Fibroblast of lung (primary cell): ENCODE measurements around the gene LDAH. TPM values are rescaled to one million over a fixed set of nuclear protein-coding genes. Genes with fewer than 3 reads are reported as not detected.

ENCODE experiments used
- DNase-seq, 2 donors: peaks; one replicate each; pipeline versions ENCODE4 v3.0.0 to v3.0.0-alpha.2; 2010; ENCODE audit warnings: low read depth in 2 of 2
- H2AFZ ChIP-seq: 2 replicates; pipeline ENCODE4 v1.5.1; 2012; ENCODE audit warnings: low read length, control low read depth, inconsistent platforms
- H3K27ac ChIP-seq: 2 replicates; pipeline ENCODE4 v1.5.1; 2011; ENCODE audit warnings: low read length, control low read depth; ENCODE audit not compliant: insufficient read depth
- H3K27me3 ChIP-seq: 2 replicates; pipeline ENCODE4 v1.5.1; 2011; ENCODE audit warnings: mild to moderate bottlenecking, low read length; ENCODE audit not compliant: control insufficient read depth, insufficient read depth
- H3K36me3 ChIP-seq: 2 replicates; pipeline ENCODE4 v1.5.1; 2011; ENCODE audit warnings: low read length; ENCODE audit not compliant: control insufficient read depth, insufficient read depth
- H3K4me1 ChIP-seq: 2 replicates; pipeline ENCODE4 v1.5.1; 2011; ENCODE audit warnings: low read length; ENCODE audit not compliant: control insufficient read depth, insufficient read depth; ENCODE audit errors: extremely low read depth
- H3K4me2 ChIP-seq: 2 replicates; pipeline ENCODE4 v1.5.1; 2011; ENCODE audit warnings: low read length, control low read depth; ENCODE audit not compliant: insufficient read depth; ENCODE audit errors: extremely low read depth
- H3K4me3 ChIP-seq, 4 experiments: fragments of 200-600 bp in 1 of 4; sonication (generic) in 1 of 4; replicated peaks in 1 of 4; 2 replicates each; pipeline ENCODE4 v1.5.1; 2011 to 2016; ENCODE audit warnings: low read length in 4 of 4, low read depth in 3 of 4, mild to moderate bottlenecking in 3 of 4, control low read depth in 2 of 4, inconsistent platforms in 1 of 4, mixed read lengths in 1 of 4; ENCODE audit not compliant: insufficient read depth in 1 of 4; ENCODE audit errors: control extremely low read depth in 1 of 4
- H3K79me2 ChIP-seq: 2 replicates; pipeline ENCODE4 v1.5.1; 2012; ENCODE audit warnings: mild to moderate bottlenecking, low read length, inconsistent platforms; ENCODE audit not compliant: control insufficient read depth, insufficient read depth
- H3K9ac ChIP-seq: 2 replicates; pipeline ENCODE4 v1.5.1; 2011; ENCODE audit warnings: mild to moderate bottlenecking, low read length, control low read depth; ENCODE audit not compliant: insufficient read depth
- H3K9me3 ChIP-seq: 2 replicates; pipeline ENCODE4 v1.5.1; 2012; ENCODE audit warnings: low read depth, low read length; ENCODE audit not compliant: control insufficient read depth, insufficient read depth
- H4K20me1 ChIP-seq: 2 replicates; pipeline ENCODE4 v1.5.1; 2011; ENCODE audit warnings: low read length; ENCODE audit not compliant: control insufficient read depth, insufficient read depth; ENCODE audit errors: extremely low read depth
- CTCF ChIP-seq, 2 donors: IDR thresholded peaks in 1 of 2; conservative IDR thresholded peaks in 1 of 2; 1 replicate in 1 of 2; 2 replicates in 1 of 2; pipeline ENCODE4 v1.5.1; 2011 to 2012; ENCODE audit warnings: low read length in 2 of 2, control low read depth in 1 of 2, inconsistent platforms in 1 of 2, low read depth in 1 of 2, mild to moderate bottlenecking in 1 of 2
- EZH2 ChIP-seq: IDR thresholded peaks from 2 replicates; pipeline ENCODE4 v1.5.1; 2012; ENCODE audit warnings: low read length, control low read depth, mild to moderate bottlenecking; ENCODE audit errors: missing control alignments
- polyA plus RNA-seq, 2 donors: library from polyadenylated mRNA; depleted of rRNA in 1 of 2; stranded (reverse) in 1 of 2; unstranded in 1 of 2; fragments of >200 nt; gene quantifications; 2 replicates each; pipeline ENCODE4 v1.2.1, GENCODE V29; 2011 to 2012; ENCODE audit warnings: missing spikeins in 1 of 2
- total RNA-seq: library from RNA; depleted of rRNA; stranded (reverse); fragments of >200 nt; gene quantifications from 2 replicates; pipeline ENCODE4 v1.2.1, GENCODE V29; 2014

LDAH gene
- total and polyA plus RNA-seq, 2 donors (not counting 1 experiment from before 2014, with no cell fraction given): 20.5 to 22.8 TPM

GRCh38 chr2:20643826-20644225, 179.1 kb downstream of the LDAH start:
- no peak for DNase-seq
- Histone ChIP-seq H3K4me2 (no peak overlapping the region), H2AFZ (no peak overlapping the region), H3K4me1 (peaks cover 14% of the 10 kb centered on the region), H3K4me3 (no peak overlapping the region), H3K79me2 (peaks cover 9% of the 10 kb centered on the region), H4K20me1 (no peaks in the 10 kb centered on the region), H3K27ac (no peak overlapping the region), H3K9me3 (no peaks in the 10 kb centered on the region), H3K36me3 (peaks cover 28% of the 10 kb centered on the region), H3K9ac (no peak overlapping the region), H3K27me3 (no peaks in the 10 kb centered on the region)
- TF ChIP-seq CTCF (conservative IDR thresholded peaks at IDR 0.05 in 1 of 2, IDR thresholded peaks at IDR 0.05 in 1 of 2; ENCODE audit: low read depth in 1 of 2, low read length in 2 of 2): no peak
- no peak for TF ChIP-seq EZH2

- H3K9ac ChIP-seq: no peak overlapping the region
- no peak overlapping the region for H2AFZ ChIP-seq
- TF ChIP-seq EZH2 (no peak), CTCF (conservative IDR thresholded peaks at IDR 0.05 in 1 of 2, IDR thresholded peaks at IDR 0.05 in 1 of 2; ENCODE audit: low read depth in 1 of 2, low read length in 2 of 2) (no peak)
- H4K20me1 ChIP-seq: no peaks in the 10 kb centered on the region
- H3K4me2 ChIP-seq: no peak overlapping the region
- H3K4me3 ChIP-seq: no peak overlapping the region
- no peak for DNase-seq
- peaks cover 31% of the 10 kb centered on the region for H3K36me3 ChIP-seq
- peaks cover 14% of the 10 kb centered on the region for H3K4me1 ChIP-seq
- H3K9me3 ChIP-seq: no peaks in the 10 kb centered on the region
- no peak overlapping the region for H3K27ac ChIP-seq
- no peaks in the 10 kb centered on the region for H3K27me3 ChIP-seq
- H3K79me2 ChIP-seq: peaks cover 4% of the 10 kb centered on the region
Measured at GRCh38 chr2:20643060-20643459, 179.8 kb downstream of the LDAH start.

- Histone ChIP-seq H3K9ac (peak overlapping the region; percentile 16), H3K4me1 (peaks cover 14% of the 10 kb centered on the region), H3K4me2 (no peak overlapping the region), H3K79me2 (peaks cover 2% of the 10 kb centered on the region), H4K20me1 (no peaks in the 10 kb centered on the region), H3K4me3 (no peak overlapping the region), H3K27ac (peak overlapping the region; percentile 47), H3K27me3 (no peaks in the 10 kb centered on the region), H3K36me3 (peaks cover 33% of the 10 kb centered on the region), H3K9me3 (no peaks in the 10 kb centered on the region), H2AFZ (no peak overlapping the region)
- DNase-seq: peak; percentile 53 to 61
- TF ChIP-seq CTCF (conservative IDR thresholded peaks at IDR 0.05 in 1 of 2, IDR thresholded peaks at IDR 0.05 in 1 of 2; ENCODE audit: low read depth in 1 of 2, low read length in 2 of 2): peak; percentile 90 to 94
- no peak for TF ChIP-seq EZH2
Measured at GRCh38 chr2:20642055-20642971, 180.6 kb downstream of the LDAH start.
